H1 (cell line): ENCODE results near the gene DNAJC22. TPM values are rescaled to one million over a fixed set of nuclear protein-coding genes. Genes with fewer than 3 reads are reported as not detected.
"Not testable (repeated sequence)": the region's sequence is repeated elsewhere in the genome, so short reads cannot be mapped to it uniquely, and the experiment has no call there.

Experiments used
- CTCF ChIA-PET: fragments of 300-600 bp; sonication (Branson Sonifier 250); formaldehyde crosslinking; loops from one replicate; lab custom pipeline; 2021; ENCODE audit not compliant: partially characterized antibody; lab: Charles Lee
- POLR2A ChIA-PET: fragments of 300-600 bp; sonication (Branson Sonifier 250); formaldehyde crosslinking; loops from one replicate; lab custom pipeline; 2021; ENCODE audit warnings: inconsistent platforms; ENCODE audit not compliant: partially characterized antibody; lab: Charles Lee
- DNase-seq, 2 experiments: peaks; one replicate each; pipeline versions ENCODE4 v3.0.0 to v3.0.0-alpha.2; 2010 to 2022; ENCODE audit warnings: low spot score in 2 of 2, low read depth in 1 of 2, mixed read lengths in 1 of 2
- FAIRE-seq: peaks from 2 replicates; lab custom pipeline; 2011; peaks lifted over from hg19 to GRCh38; lab: Jason Lieb, UNC
- H2AFZ ChIP-seq: 2 replicates; pipeline ENCODE4 v1.8.1; 2012; ENCODE audit warnings: low read length, inconsistent platforms
- H2AK5ac ChIP-seq: 2 replicates; pipeline ENCODE4 v1.6.1; 2013; ENCODE audit warnings: low read depth, low read length
- H2BK120ac ChIP-seq: replicated peaks from 2 replicates; pipeline ENCODE3; 2013; ENCODE audit warnings: low read depth, low read length, inconsistent platforms
- H2BK12ac ChIP-seq: 2 replicates; pipeline ENCODE4 v1.6.1; 2013; ENCODE audit warnings: low read depth, low read length
- H2BK15ac ChIP-seq: 2 replicates; pipeline ENCODE4 v1.6.1; 2013; ENCODE audit warnings: low read length
- H2BK20ac ChIP-seq: 2 replicates; pipeline ENCODE4 v1.6.1; 2013; ENCODE audit warnings: low read length
- H2BK5ac ChIP-seq: 2 replicates; pipeline ENCODE4 v1.6.1; 2013; ENCODE audit warnings: low read depth, low read length
- H3K14ac ChIP-seq: 2 replicates; pipeline ENCODE4 v1.6.1; 2013; ENCODE audit warnings: inconsistent platforms; ENCODE audit not compliant: insufficient read length
- H3K18ac ChIP-seq: 2 replicates; pipeline ENCODE4 v1.6.1; 2013; ENCODE audit warnings: low read length; ENCODE audit errors: extremely low read depth
- H3K23ac ChIP-seq: 2 replicates; pipeline ENCODE4 v1.6.1; 2013; ENCODE audit warnings: inconsistent platforms; ENCODE audit not compliant: insufficient read length
- H3K23me2 ChIP-seq: 2 replicates; pipeline ENCODE4 v1.6.1; 2013; ENCODE audit warnings: low read depth, low read length
- H3K27ac ChIP-seq: 2 replicates; pipeline ENCODE4 v1.6.1; 2011; ENCODE audit warnings: low read depth, low read length, inconsistent platforms
- H3K27me3 ChIP-seq, 4 experiments: replicated peaks in 1 of 4; 1 replicate in 1 of 4; 2 replicates in 3 of 4; pipeline versions ENCODE4 v1.6.1 to v1.8.1; 2011 to 2013; ENCODE audit warnings: low read length in 3 of 4, mild to moderate bottlenecking in 3 of 4, inconsistent platforms in 2 of 4, mixed read lengths in 2 of 4, moderate library complexity in 1 of 4; ENCODE audit not compliant: control insufficient read depth in 3 of 4, insufficient read depth in 3 of 4; ENCODE audit errors: extremely low read depth in 1 of 4
- H3K36me3 ChIP-seq, 4 experiments: 2 replicates each; pipeline versions ENCODE4 v1.6.1 to v1.8.1; 2011 to 2013; ENCODE audit warnings: mild to moderate bottlenecking in 4 of 4, low read length in 3 of 4, moderate library complexity in 2 of 4, control low read depth in 1 of 4, inconsistent platforms in 1 of 4; ENCODE audit not compliant: insufficient read depth in 4 of 4, control insufficient read depth in 2 of 4
- H3K4ac ChIP-seq: replicated peaks from 2 replicates; pipeline ENCODE3; 2013; ENCODE audit warnings: low read length, low read depth, mixed read lengths, inconsistent platforms; ENCODE audit not compliant: insufficient read length
- H3K4me1 ChIP-seq, 4 experiments: replicated peaks in 1 of 4; 1 replicate in 1 of 4; 2 replicates in 3 of 4; pipeline versions ENCODE4 v1.6.1 to v1.8.1; 2011 to 2013; ENCODE audit warnings: low read length in 3 of 4, inconsistent platforms in 2 of 4, mixed read lengths in 1 of 4; ENCODE audit not compliant: insufficient read depth in 4 of 4, control insufficient read depth in 3 of 4
- H3K4me2 ChIP-seq, 2 experiments: 2 replicates each; pipeline versions ENCODE4 v1.6.1 to v1.8.1; 2011 to 2013; ENCODE audit warnings: low read depth in 2 of 2, low read length in 2 of 2, control low read depth in 1 of 2, inconsistent platforms in 1 of 2, mild to moderate bottlenecking in 1 of 2; ENCODE audit not compliant: insufficient read depth in 1 of 2
- H3K4me3 ChIP-seq, 4 experiments: fragments of 200-600, 300-600 bp in 1 of 4; sonication (generic), shearing (Covaris generic), sonication (Bioruptor Twin) in 1 of 4; 2 replicates each; pipeline versions ENCODE4 v1.5.1 to v1.8.1; 2011 to 2016; ENCODE audit warnings: low read length in 4 of 4, low read depth in 3 of 4, control low read depth in 2 of 4, inconsistent platforms in 2 of 4, mild to moderate bottlenecking in 2 of 4, mixed read lengths in 1 of 4, moderate library complexity in 1 of 4; ENCODE audit not compliant: insufficient read depth in 2 of 4; ENCODE audit errors: extremely low read depth in 1 of 4
- H3K56ac ChIP-seq: replicated peaks from 2 replicates; pipeline ENCODE3; 2013; ENCODE audit warnings: low read depth, mild to moderate bottlenecking, mixed read lengths, low read length, inconsistent platforms; ENCODE audit not compliant: insufficient read length
- H3K79me1 ChIP-seq: 2 replicates; pipeline ENCODE4 v1.6.1; 2013; ENCODE audit warnings: low read depth, low read length, control low read depth
- H3K79me2 ChIP-seq, 2 experiments: 2 replicates each; pipeline versions ENCODE4 v1.6.1 to v1.8.1; 2012 to 2013; ENCODE audit warnings: low read length in 2 of 2, mild to moderate bottlenecking in 2 of 2, inconsistent platforms in 1 of 2; ENCODE audit not compliant: insufficient read depth in 2 of 2, control insufficient read depth in 1 of 2
- H3K9ac ChIP-seq, 4 experiments: replicated peaks in 1 of 4; 1 replicate in 1 of 4; 2 replicates in 3 of 4; pipeline versions ENCODE4 v1.6.1 to v1.8.1; 2011 to 2013; ENCODE audit warnings: low read depth in 3 of 4, low read length in 3 of 4, control low read depth in 2 of 4, mild to moderate bottlenecking in 2 of 4, moderate library complexity in 2 of 4, inconsistent platforms in 1 of 4; ENCODE audit errors: extremely low read depth in 1 of 4
- H3K9me3 ChIP-seq, 2 experiments: 2 replicates each; pipeline versions ENCODE4 v1.6.1 to v1.8.1; 2012 to 2013; ENCODE audit warnings: mild to moderate bottlenecking in 2 of 2, moderate library complexity in 2 of 2, control low read depth in 1 of 2, inconsistent platforms in 1 of 2, low read depth in 1 of 2, low read length in 1 of 2, mixed read lengths in 1 of 2; ENCODE audit not compliant: insufficient read depth in 2 of 2
- H4K20me1 ChIP-seq, 2 experiments: replicated peaks in 1 of 2; 2 replicates each; pipeline versions ENCODE3 to v1.8.1; 2011 to 2013; ENCODE audit warnings: inconsistent platforms in 2 of 2, low read length in 2 of 2, mild to moderate bottlenecking in 1 of 2; ENCODE audit not compliant: insufficient read depth in 2 of 2, control insufficient read depth in 1 of 2
- H4K5ac ChIP-seq: 2 replicates; pipeline ENCODE4 v1.6.1; 2013; ENCODE audit warnings: low read length, low read depth, mixed read lengths, inconsistent platforms; ENCODE audit not compliant: insufficient read length
- H4K8ac ChIP-seq: 2 replicates; pipeline ENCODE4 v1.8.0; 2013; ENCODE audit warnings: mild to moderate bottlenecking, moderate library complexity, low read length, inconsistent platforms; ENCODE audit not compliant: insufficient read depth; ENCODE audit errors: extremely low read depth
- H4K91ac ChIP-seq: replicated peaks from 2 replicates; pipeline ENCODE3; 2013; ENCODE audit warnings: low read length, mixed read lengths, inconsistent platforms; ENCODE audit not compliant: insufficient read length
- HDAC6 ChIP-seq: IDR thresholded peaks from one replicate; pipeline ENCODE4 v1.7.1; 2012; ENCODE audit warnings: low read depth, mild to moderate bottlenecking, inconsistent platforms, low read length, moderate library complexity
- POU5F1 ChIP-seq: IDR thresholded peaks from 2 replicates; pipeline ENCODE4 v1.6.1; 2011; ENCODE audit warnings: low read depth, mild to moderate bottlenecking, low read length, moderate library complexity
- SP4 ChIP-seq: IDR thresholded peaks from 2 replicates; pipeline ENCODE4 v1.6.1; 2012; ENCODE audit warnings: low read length, inconsistent platforms
- WGBS, 2 experiments: shearing (Covaris generic) in 1 of 2; methylation state at CpG; one replicate each; pipeline versions ENCODE4 v1.1.6 to v1.1.7; 2013 to 2015; ENCODE audit warnings: low lambda C conversion rate in 2 of 2, mixed read lengths in 2 of 2, inconsistent platforms in 1 of 2, low coverage in 1 of 2, missing lambda C conversion rate in 1 of 2; ENCODE audit not compliant: insufficient replicate concordance in 2 of 2, insufficient coverage in 1 of 2, insufficient read length in 1 of 2; ENCODE audit errors: extremely low coverage in 1 of 2, missing lambda C conversion rate in 1 of 2; 5-methylcytosine and 5-hydroxymethylcytosine counted together
- polyA plus RNA-seq, 7 experiments: library from polyadenylated mRNA; depleted of rRNA in 3 of 7; stranded (reverse) in 5 of 7; unstranded in 2 of 7; fragments of >200 nt in 5 of 7; fragments of 200-250 nt in 2 of 7; gene quantifications; 1 replicate in 5 of 7; 2 replicates in 1 of 7; 4 replicates in 1 of 7; pipeline versions ENCODE4 v1.2.1 to v1.2.3, GENCODE V29; 2011 to 2013; ENCODE audit warnings: missing spikeins in 2 of 7, mixed read lengths in 2 of 7
- total RNA-seq: library from RNA; stranded (reverse); fragmentation: NEBNext Ultra II Directional; extraction: Animal tissue kit (Norgen Biotek cat#: 25700); gene quantifications from 2 replicates; pipeline ENCODE4 v1.2.1, GENCODE V29; 2021

Gene DNAJC22
- total and polyA plus RNA-seq, 2 of the 8 experiments (the other 6 are each of a cell fraction or from before 2014, with no cell fraction given): 0.20 to 0.39 TPM

GRCh38 chr12:49314811-49315210 lies 31.9 kb upstream of the DNAJC22 start:
- no peak for FAIRE-seq
- WGBS, 2 experiments: 50% methylated on average over 1 of the region's 1 CpG; no CpG with 5 or more reads in 1 of the 2 experiments

GRCh38 chr12:49317118-49317517 lies 29.6 kb upstream of the DNAJC22 start:
- H2BK5ac ChIP-seq, H3K18ac ChIP-seq, H3K36me3 ChIP-seq, H3K23ac ChIP-seq, H4K20me1 ChIP-seq, H4K8ac ChIP-seq, H3K27ac ChIP-seq, FAIRE-seq, H3K56ac ChIP-seq, H3K9me3 ChIP-seq, H3K14ac ChIP-seq, H3K4me2 ChIP-seq, H2AFZ ChIP-seq, H3K9ac ChIP-seq, H3K4ac ChIP-seq, H2BK20ac ChIP-seq, DNase-seq, H3K79me2 ChIP-seq, H3K4me3 ChIP-seq, H3K4me1 ChIP-seq, H4K5ac ChIP-seq, H2BK120ac ChIP-seq, H3K23me2 ChIP-seq, H4K91ac ChIP-seq, H3K79me1 ChIP-seq, POLR2A ChIA-PET, H2BK12ac ChIP-seq, H2BK15ac ChIP-seq, H2AK5ac ChIP-seq, H3K27me3 ChIP-seq: not testable (repeated sequence)
- 95% methylated on average over 10 of the region's 10 CpGs; no CpG with 5 or more reads in 1 of the 2 experiments for WGBS, 2 experiments
- CTCF ChIA-PET: interaction anchor here (1.0 kb wide), 1 partner anchor 237 kb away, joined by 3 read pairs; no protein-coding TSS in a partner anchor

More at GRCh38 chr12:49314811-49315210, 31.9 kb upstream of the DNAJC22 start:
- Histone ChIP-seq H3K4ac (no peak overlapping the region), H4K5ac (no peak overlapping the region), H3K79me1 (no peaks in the 10 kb centered on the region), H3K4me3 (no peak overlapping the region), H4K8ac (no peak overlapping the region), H2AK5ac (no peak overlapping the region), H3K4me2 (no peak overlapping the region), H3K18ac (no peak overlapping the region), H3K14ac (no peak overlapping the region), H2BK12ac (no peak overlapping the region), H3K4me1 (no peaks in the 10 kb centered on the region), H2BK5ac (no peak overlapping the region), H3K23ac (no peak overlapping the region), H3K36me3 (no peaks in the 10 kb centered on the region), H2AFZ (no peak overlapping the region; the same call in 1 of the 2 replicates), H3K9me3 (no peaks in the 10 kb centered on the region), H2BK120ac (no peak overlapping the region), H4K91ac (no peak overlapping the region), H2BK20ac (no peak overlapping the region), H3K79me2 (no peaks in the 10 kb centered on the region), H2BK15ac (no peak overlapping the region), H3K23me2 (no peaks in the 10 kb centered on the region), H4K20me1 (no peaks in the 10 kb centered on the region), H3K27me3 (0 out of 7 replicates have a peak, but pooled peaks cover 0 to 2% (median 0%) of the 10 kb centered on the region in 4 experiments), H3K56ac (no peak overlapping the region), H3K9ac (no peak overlapping the region), H3K27ac (no peak overlapping the region)
- POLR2A ChIA-PET: no interaction called here
- DNase-seq: no peak
- CTCF ChIA-PET: interaction anchor here (1.3 kb wide), 1 partner anchor 27 kb away, joined by 4 read pairs; no protein-coding TSS in a partner anchor
- TF ChIP-seq SP4 (no peak), HDAC6 (no peak), POU5F1 (no peak)
